WI38 (cell line): Measurements from ENCODE around the gene ZNF746.

Experiments
- H3K4me3 ChIP-seq: 2 replicates; pipeline ENCODE4 v1.5.1; 2011; ENCODE audit warnings: low read depth, mild to moderate bottlenecking, control low read depth, low read length
- CTCF ChIP-seq: IDR thresholded peaks from 2 replicates; pipeline ENCODE4 v1.5.1; 2012; ENCODE audit warnings: low read depth, mild to moderate bottlenecking, control low read depth, low read length

Gene ZNF746

DNA sequence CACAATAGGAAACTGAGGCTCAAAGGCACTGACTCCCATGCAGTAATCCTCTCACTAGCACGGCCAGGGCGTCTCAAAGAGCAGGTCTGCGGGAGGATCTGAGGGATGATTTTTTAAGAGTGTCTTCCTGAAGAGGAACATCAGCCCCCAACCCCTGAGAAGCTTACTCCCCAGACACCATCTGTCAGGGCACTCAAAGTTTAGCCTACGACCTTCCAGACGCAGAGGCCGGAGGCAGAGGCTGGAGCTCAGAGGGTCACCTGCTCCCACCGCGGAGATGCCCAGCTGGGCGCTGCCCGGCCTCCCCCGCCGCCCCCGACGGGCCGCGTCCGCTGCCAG, 38.4 kb downstream of the ZNF746 start:
- no peak for TF ChIP-seq CTCF
- H3K4me3 ChIP-seq: peak overlapping the region; percentile 63

DNA sequence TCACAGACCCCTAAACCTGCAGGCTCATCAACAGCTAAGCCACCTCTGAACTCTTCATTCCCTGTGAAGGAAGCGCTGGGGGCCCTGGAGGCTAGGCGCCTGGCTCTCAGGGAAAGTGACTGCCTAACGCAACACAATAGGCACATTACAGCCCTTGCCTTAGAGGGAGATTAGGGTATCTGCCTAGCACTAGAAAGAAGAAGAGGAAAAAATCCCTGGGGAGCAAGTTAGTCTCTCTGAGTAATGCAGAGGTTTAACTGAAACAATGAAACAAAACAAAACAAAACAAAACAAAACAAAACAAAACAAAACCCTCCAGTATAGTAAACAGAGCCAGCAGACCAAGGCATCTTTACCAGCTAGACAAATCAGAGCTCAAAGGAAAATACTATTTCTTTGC, 39.4 kb downstream of the ZNF746 start:
- no peak overlapping the region for H3K4me3 ChIP-seq
- TF ChIP-seq CTCF: no peak

DNA sequence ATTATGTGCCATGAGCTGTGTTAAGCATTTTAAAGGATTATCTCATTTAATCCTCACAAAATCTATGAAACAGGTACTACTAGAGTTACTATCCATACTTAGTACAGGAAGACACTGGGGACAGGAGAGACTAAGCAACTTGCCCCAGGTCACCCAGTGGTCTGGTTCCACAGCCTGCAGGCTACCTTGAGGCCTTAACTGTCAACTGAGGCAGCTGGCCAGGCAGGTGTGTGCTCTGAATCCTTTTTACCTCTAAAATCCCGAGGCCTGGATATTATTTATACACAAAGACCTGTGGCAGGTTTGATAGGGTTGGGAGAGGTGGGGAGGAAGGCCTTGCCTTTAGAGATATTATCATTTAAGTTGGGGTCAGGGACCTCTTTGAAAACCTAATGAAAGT, 39.8 kb downstream of the ZNF746 start:
- no peak overlapping the region for H3K4me3 ChIP-seq

DNA sequence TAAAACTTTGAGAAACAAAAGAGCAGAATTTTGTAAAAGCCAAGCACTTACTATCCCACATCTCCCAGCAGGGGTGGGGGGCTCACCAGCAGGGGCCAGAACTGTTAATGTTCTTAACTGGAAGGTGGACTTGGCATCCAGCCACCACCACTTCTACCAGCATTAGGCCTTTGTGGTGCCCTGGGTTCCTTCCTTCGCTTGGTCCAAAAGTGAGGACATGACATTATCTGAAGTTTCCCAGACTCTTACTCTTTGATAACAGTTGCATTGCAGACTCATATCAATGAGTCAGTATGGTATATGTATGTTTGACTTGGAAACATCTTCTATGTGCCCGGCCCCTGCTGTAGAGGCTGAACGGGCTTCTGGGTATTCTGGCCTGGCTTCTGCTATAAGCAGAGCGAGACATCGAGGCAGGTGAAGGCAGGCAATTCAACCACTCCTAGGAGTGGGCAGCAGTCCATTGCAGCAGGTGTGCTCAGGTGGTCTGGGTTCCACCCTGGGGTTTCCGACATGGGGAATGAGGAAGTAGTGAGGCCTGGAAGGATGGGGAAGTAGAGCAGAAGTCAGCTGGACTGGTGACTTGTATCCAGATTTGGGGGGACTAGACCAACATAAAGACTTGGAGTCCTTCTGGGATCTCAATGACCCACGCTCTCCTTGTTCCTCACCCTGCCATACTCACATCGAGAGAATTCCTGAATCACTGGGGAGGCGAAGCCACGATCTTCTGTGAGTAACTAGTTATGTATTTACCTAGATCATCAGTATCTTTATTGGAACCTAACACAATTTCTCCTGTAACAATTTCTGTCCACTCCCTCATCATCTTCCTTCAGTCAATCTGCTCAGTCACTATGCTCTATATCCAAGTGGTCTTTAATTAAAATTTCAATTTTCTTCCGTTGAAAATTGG, 40.8 kb downstream of the ZNF746 start:
- TF ChIP-seq CTCF: no peak
- no peak overlapping the region for H3K4me3 ChIP-seq

More for the DNA sequence above, 39.8 kb downstream of the ZNF746 start:
- TF ChIP-seq CTCF: no peak

GRCh38 chr7:149455175-149455950, 42.2 kb downstream of the ZNF746 start:
- no peak overlapping the region for H3K4me3 ChIP-seq
- no peak for TF ChIP-seq CTCF

DNA sequence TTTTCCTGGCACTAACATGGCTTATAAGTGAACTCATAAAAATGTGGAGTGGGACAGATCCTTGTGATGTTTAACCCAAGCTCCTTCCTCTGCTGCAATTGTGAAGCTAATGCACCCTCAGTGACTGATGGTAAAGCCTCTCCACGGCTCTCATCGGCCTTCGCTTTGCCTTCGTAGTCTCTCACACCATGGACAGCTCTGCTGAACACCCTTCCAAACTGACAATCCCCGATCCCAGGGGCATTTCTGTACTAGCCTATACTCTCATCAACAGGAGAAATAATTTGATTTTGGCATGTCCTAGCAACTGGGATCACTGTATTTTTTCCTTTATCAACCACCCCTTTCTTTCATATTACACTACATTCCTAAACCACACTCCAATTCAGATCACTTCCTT, 42.9 kb downstream of the ZNF746 start:
- TF ChIP-seq CTCF: no peak
- H3K4me3 ChIP-seq: no peak overlapping the region

DNA sequence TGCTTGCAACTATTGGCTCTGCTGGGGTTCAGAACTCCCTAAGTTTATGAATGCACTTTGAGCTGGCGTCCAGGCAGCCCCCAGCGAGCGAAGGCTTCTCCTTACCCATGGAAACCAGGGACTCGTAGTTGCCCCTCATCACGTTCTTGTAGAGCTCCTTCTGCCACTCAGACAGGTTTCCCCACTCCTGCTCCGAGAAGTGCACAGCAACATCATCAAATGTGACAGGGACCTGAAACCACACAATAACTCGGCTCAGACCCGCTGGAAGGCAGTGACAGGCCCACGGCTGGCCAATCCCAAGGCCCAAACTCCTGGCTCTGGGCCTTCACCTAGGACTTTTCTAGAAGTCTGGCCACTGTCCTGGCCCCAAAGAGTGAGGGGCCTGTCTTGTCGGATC, 43.6 kb downstream of the ZNF746 start:
- no peak for TF ChIP-seq CTCF
- H3K4me3 ChIP-seq: no peak overlapping the region
